Nucleus accumbens (tissue), 56 donors: ENCODE results near the gene MKNK1.

ENCODE experiments used
- DNase-seq, 56 donors: peaks; one replicate each; lab custom pipeline; 2025; lab: John Stamatoyannopoulos, UW

The MKNK1 gene

GRCh38 chr1:46510998-46511365, 93.1 kb downstream of the MKNK1 start:
- DNase-seq, result no peak

GRCh38 chr1:46510341-46510997, 93.6 kb downstream of the MKNK1 start:
- DNase-seq, result no peak

- no peak for DNase-seq
These were observed 95.3 kb downstream of the MKNK1 start for GRCh38 chr1:46508757-46509156.
